Tibial artery (tissue), 4 donors: Measurements from ENCODE around the gene NR1H2.

Experiments used
- DNase-seq, 2 donors: peaks; one replicate each; pipeline ENCODE4 v3.0.0-alpha.2; 2019
- H3K27ac ChIP-seq, 2 donors: fragments of 200-600 bp; sonication (generic) in 1 of 2; 1 replicate in 1 of 2; 2 replicates in 1 of 2; pipeline ENCODE4 v1.5.1; 2018 to 2019; ENCODE audit warnings: mild to moderate bottlenecking in 1 of 2
- H3K27me3 ChIP-seq, 2 donors: fragments of 200-600 bp; sonication (generic) in 1 of 2; one replicate each; pipeline versions ENCODE4 v1.5.1 to v1.6.0; 2016 to 2019
- H3K36me3 ChIP-seq, 3 donors: fragments of 200-600 bp; sonication (generic) in 2 of 3; one replicate each; pipeline ENCODE4 v1.5.1; 2016 to 2019; ENCODE audit warnings: mild to moderate bottlenecking in 2 of 3
- H3K4me1 ChIP-seq, 4 donors: fragments of 200-600 bp; sonication (generic) in 2 of 4; 1 replicate in 3 of 4; 2 replicates in 1 of 4; pipeline ENCODE4 v1.5.1; 2016 to 2019
- H3K4me3 ChIP-seq, 2 donors: fragments of 200-600 bp; sonication (generic) in 1 of 2; 1 replicate in 1 of 2; 2 replicates in 1 of 2; pipeline ENCODE4 v1.5.1; 2018 to 2019; ENCODE audit warnings: mild to moderate bottlenecking in 2 of 2
- H3K9me3 ChIP-seq, 3 donors: fragments of 200-600 bp; sonication (generic) in 1 of 3; one replicate each; pipeline ENCODE4 v1.5.1; 2016 to 2019
- CTCF ChIP-seq, 2 experiments: fragments of 200-600 bp in 1 of 2; fragments of 450-650 bp in 1 of 2; IDR thresholded peaks; one replicate each; pipeline ENCODE4 v1.5.1; 2017 to 2019; ENCODE audit warnings: antibody characterized with exemption in 2 of 2, mild to moderate bottlenecking in 1 of 2, moderate library complexity in 1 of 2
- intact Hi-C: fragments of 100-400 bp; cut with DNase I; formaldehyde crosslinking; loops from one replicate; pipeline ENCODE4 v1.15.0; 2023; ENCODE audit warnings: low total_unique reads

NR1H2 gene

GRCh38 chr19:50361290-50362029 is 14.8 kb upstream of the NR1H2 start:
- no peaks in the 10 kb centered on the region for H3K36me3 ChIP-seq
- TF ChIP-seq CTCF (IDR thresholded peaks at IDR 0.05): no peak
- H3K27me3 ChIP-seq: peaks cover 0 to 12% of the 10 kb centered on the region in 2 donors
- H3K9me3 ChIP-seq: no peaks in the 10 kb centered on the region
- no peak overlapping the region for H3K4me3 ChIP-seq
- H3K27ac ChIP-seq: no peak overlapping the region
- intact Hi-C loops: loop anchor here (5.0 kb wide), 1 partner anchor 421 kb away; no protein-coding TSS in a partner anchor
- DNase-seq: no peak
- peaks cover 0 to 14% (median 2%) of the 10 kb centered on the region in 4 donors for H3K4me1 ChIP-seq

GRCh38 chr19:50362030-50362412 is 14.2 kb upstream of the NR1H2 start:
- intact Hi-C loops: loop anchor here (5.0 kb wide), 1 partner anchor 420 kb away; no protein-coding TSS in a partner anchor
- no peak overlapping the region for H3K4me3 ChIP-seq
- no peak overlapping the region for H3K27ac ChIP-seq
- TF ChIP-seq CTCF (IDR thresholded peaks at IDR 0.05): no peak
- H3K36me3 ChIP-seq: no peaks in the 10 kb centered on the region
- no peaks in the 10 kb centered on the region for H3K9me3 ChIP-seq
- DNase-seq: no peak
- H3K27me3 ChIP-seq: peaks cover 0 to 10% of the 10 kb centered on the region in 2 donors
- peaks cover 0 to 14% (median 2%) of the 10 kb centered on the region in 4 donors for H3K4me1 ChIP-seq

- no peak overlapping the region for H3K27ac ChIP-seq
These were observed 13.4 kb upstream of the NR1H2 start for GRCh38 chr19:50362656-50363424.

GRCh38 chr19:50365434-50366306 is 10.6 kb upstream of the NR1H2 start, which contains the start of gene NAPSA:
Gene NAPSA, minus strand, starts transcription at chr19:50365639. Its CDS starts 18 bp downstream, at chr19:50365621.
- no peak for TF ChIP-seq CTCF (IDR thresholded peaks at IDR 0.05)

More at GRCh38 chr19:50362656-50363424, 13.4 kb upstream of the NR1H2 start:
- Histone ChIP-seq H3K36me3 (no peaks in the 10 kb centered on the region), H3K27me3 (peaks cover 0 to 4% of the 10 kb centered on the region in 2 donors), H3K4me1 (peaks cover 0 to 10% (median 0%) of the 10 kb centered on the region in 4 donors), H3K4me3 (no peak overlapping the region), H3K9me3 (no peaks in the 10 kb centered on the region)
- no peak for TF ChIP-seq CTCF (IDR thresholded peaks at IDR 0.05)
- intact Hi-C loops: loop anchor here (5.0 kb wide), 1 partner anchor 419 kb away; no protein-coding TSS in a partner anchor
- no peak for DNase-seq

More at GRCh38 chr19:50365434-50366306, 10.6 kb upstream of the NR1H2 start, which contains the start of gene NAPSA:
- Histone ChIP-seq H3K4me3 (no peak within 1 kb of the TSS), H3K27me3 (no peaks in the 10 kb centered on the region), H3K4me1 (peaks cover 0 to 6% (median 0%) of the 10 kb centered on the region in 4 donors), H3K36me3 (no peaks in the 10 kb centered on the region), H3K9me3 (no peaks in the 10 kb centered on the region), H3K27ac (no peak within 1 kb of the TSS)
- intact Hi-C loops: no loop called here
- DNase-seq: no peak
